ENCODE data around the gene GUCY2C. TPM values are rescaled to one million over a fixed set of nuclear protein-coding genes. Genes with fewer than 3 reads are reported as not detected.

The GUCY2C gene
- total RNA-seq, 1 experiment from 2014 or later, result not detected

DNA sequence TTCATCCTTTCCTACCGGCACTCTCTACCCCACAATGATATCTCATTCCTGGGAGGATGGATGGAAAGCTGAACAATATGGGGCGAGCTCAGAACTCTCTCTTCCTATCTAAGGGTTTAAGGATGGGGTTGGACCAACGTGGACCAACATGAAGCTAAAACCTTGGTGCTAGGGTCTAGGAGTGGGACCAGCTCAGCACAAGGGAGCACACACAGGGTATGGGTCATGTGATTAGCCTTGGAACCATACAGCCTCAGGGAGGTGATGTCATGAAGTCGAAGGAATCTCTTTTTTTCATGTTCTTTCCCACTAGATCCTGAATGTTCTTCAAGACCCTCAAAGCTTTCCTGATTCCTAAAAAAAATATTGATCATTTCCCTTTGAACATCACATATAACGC lies 3.3 kb downstream of the GUCY2C start:
- Histone ChIP-seq H3K4me2 (ENCODE audit: low read length) (no peak overlapping the region), H3F3A (ENCODE audit: low read length, unreplicated experiment) (no peaks in the 10 kb centered on the region), H3K9me3 (ENCODE audit: low read length) (no peaks in the 10 kb centered on the region), H3K79me2 (ENCODE audit: low read length) (no peaks in the 10 kb centered on the region), H3K4me1 (ENCODE audit: insufficient read depth, low read length) (no peaks in the 10 kb centered on the region), H3K4me3 (ENCODE audit: low read length) (no peak overlapping the region), H3K27me3 (ENCODE audit: low read length) (peaks cover 9% of the 10 kb centered on the region; the same call in 1 of the 2 replicates), H3K27ac (ENCODE audit: low read length) (no peak overlapping the region), H4K20me1 (ENCODE audit: low read length) (no peaks in the 10 kb centered on the region), H2AFZ (ENCODE audit: low read length) (no peak overlapping the region), H3K36me3 (ENCODE audit: low read depth, low read length) (no peaks in the 10 kb centered on the region), H3K9ac (ENCODE audit: low read length) (no peak overlapping the region), H3K9me2 (replicated peaks; ENCODE audit: low read length) (no peaks in the 10 kb centered on the region)
- POLR2A ChIA-PET (ENCODE audit: unreplicated experiment), result no interaction called here
- CTCF ChIA-PET, result no interaction called here
- intact Hi-C loops (cut with micrococcal nuclease), result no loop called here
- no peak for ATAC-seq
- TF ChIP-seq EZH2phosphoT487 (IDR thresholded peaks at IDR 0.05; ENCODE audit: borderline replicate concordance, low read length) (no peak), EZH2 (IDR thresholded peaks at IDR 0.05; ENCODE audit: low read length, unreplicated experiment) (no peak)
- TF ChIP-seq, protein P1, sequence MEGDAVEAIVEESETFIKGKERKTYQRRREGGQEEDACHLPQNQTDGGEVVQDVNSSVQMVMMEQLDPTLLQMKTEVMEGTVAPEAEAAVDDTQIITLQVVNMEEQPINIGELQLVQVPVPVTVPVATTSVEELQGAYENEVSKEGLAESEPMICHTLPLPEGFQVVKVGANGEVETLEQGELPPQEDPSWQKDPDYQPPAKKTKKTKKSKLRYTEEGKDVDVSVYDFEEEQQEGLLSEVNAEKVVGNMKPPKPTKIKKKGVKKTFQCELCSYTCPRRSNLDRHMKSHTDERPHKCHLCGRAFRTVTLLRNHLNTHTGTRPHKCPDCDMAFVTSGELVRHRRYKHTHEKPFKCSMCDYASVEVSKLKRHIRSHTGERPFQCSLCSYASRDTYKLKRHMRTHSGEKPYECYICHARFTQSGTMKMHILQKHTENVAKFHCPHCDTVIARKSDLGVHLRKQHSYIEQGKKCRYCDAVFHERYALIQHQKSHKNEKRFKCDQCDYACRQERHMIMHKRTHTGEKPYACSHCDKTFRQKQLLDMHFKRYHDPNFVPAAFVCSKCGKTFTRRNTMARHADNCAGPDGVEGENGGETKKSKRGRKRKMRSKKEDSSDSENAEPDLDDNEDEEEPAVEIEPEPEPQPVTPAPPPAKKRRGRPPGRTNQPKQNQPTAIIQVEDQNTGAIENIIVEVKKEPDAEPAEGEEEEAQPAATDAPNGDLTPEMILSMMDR (conservative IDR thresholded peaks at IDR 0.05; ENCODE audit: low read depth, low read length), result no peak
- DNase-seq, result no peak
- no TSS peak for BruUV-seq (replicated peaks)

DNA sequence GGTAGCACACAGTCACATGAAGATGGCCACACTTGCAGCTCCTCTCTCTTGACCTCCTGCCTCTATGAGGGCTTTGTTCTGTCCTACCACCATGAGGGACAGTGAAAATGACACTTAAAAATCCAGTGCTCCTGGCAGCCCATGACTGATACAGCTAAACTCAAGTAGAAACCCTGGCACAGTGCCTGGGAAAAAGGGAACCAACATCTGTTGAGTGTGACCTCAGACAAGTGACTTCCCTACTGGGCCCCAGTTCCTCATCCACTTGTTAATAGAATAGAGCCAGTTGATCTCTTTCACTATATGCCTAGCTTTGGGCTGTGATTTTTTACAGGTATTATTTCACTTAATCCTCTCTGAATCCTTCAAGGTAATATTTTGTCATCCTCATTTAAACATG lies 4.8 kb downstream of the GUCY2C start:
- H3K4me3 ChIP-seq (ENCODE audit: low read length), result no peak overlapping the region
- H3K9me3 ChIP-seq (ENCODE audit: low read length), result no peaks in the 10 kb centered on the region
- ChIA-PET POLR2A (ENCODE audit: unreplicated experiment) (no interaction called here), CTCF (no interaction called here)
- no peaks in the 10 kb centered on the region for H3K36me3 ChIP-seq (ENCODE audit: low read depth, low read length)
- no peaks in the 10 kb centered on the region for H3K79me2 ChIP-seq (ENCODE audit: low read length)
- TF ChIP-seq, protein P1 (conservative IDR thresholded peaks at IDR 0.05; ENCODE audit: low read depth, low read length), result no peak
- no peak for TF ChIP-seq EZH2phosphoT487 (IDR thresholded peaks at IDR 0.05; ENCODE audit: borderline replicate concordance, low read length)
- no peak for TF ChIP-seq EZH2 (IDR thresholded peaks at IDR 0.05; ENCODE audit: low read length, unreplicated experiment)
- no TSS peak for BruUV-seq (replicated peaks)
- DNase-seq (no peak), ATAC-seq (no peak)
- no peaks in the 10 kb centered on the region for H3K9me2 ChIP-seq (replicated peaks; ENCODE audit: low read length)
- peaks cover 9% of the 10 kb centered on the region; the same call in 1 of the 2 replicates for H3K27me3 ChIP-seq (ENCODE audit: low read length)
- no peak overlapping the region for H3K27ac ChIP-seq (ENCODE audit: low read length)
- no peak overlapping the region for H3K9ac ChIP-seq (ENCODE audit: low read length)
- H2AFZ ChIP-seq (ENCODE audit: low read length), result no peak overlapping the region
- H3K4me2 ChIP-seq (ENCODE audit: low read length), result no peak overlapping the region
- no peaks in the 10 kb centered on the region for H4K20me1 ChIP-seq (ENCODE audit: low read length)
- intact Hi-C loops (cut with micrococcal nuclease), result no loop called here
- H3K4me1 ChIP-seq (ENCODE audit: insufficient read depth, low read length), result no peaks in the 10 kb centered on the region
- no peaks in the 10 kb centered on the region for H3F3A ChIP-seq (ENCODE audit: low read length, unreplicated experiment)

DNA sequence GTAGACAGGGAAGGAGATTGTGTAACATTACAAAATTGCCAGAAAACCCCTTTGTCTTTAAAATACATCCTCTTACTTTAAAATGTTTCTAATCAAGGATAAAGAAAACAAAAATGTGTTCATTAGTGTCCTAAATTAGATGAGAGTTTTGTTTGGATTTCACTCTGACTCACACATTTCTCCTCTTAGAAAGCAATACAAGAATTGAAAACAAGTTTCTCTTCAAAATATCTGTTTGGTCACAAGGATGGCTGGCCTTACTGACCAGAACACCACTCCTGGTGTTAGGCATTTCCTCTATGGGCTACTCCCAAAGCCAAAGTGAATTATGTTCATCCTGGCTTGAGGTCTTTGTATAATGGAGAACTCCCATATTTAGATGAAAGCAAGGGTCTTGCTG lies 6.4 kb downstream of the GUCY2C start:
- intact Hi-C loops (cut with micrococcal nuclease), result no loop called here
- Histone ChIP-seq H3K4me1 (ENCODE audit: insufficient read depth, low read length) (no peaks in the 10 kb centered on the region), H3K27me3 (ENCODE audit: low read length) (peaks cover 14% of the 10 kb centered on the region; the same call in 1 of the 2 replicates), H3K4me3 (ENCODE audit: low read length) (no peak overlapping the region), H3K4me2 (ENCODE audit: low read length) (no peak overlapping the region), H3K9me2 (replicated peaks; ENCODE audit: low read length) (no peaks in the 10 kb centered on the region), H3F3A (ENCODE audit: low read length, unreplicated experiment) (no peaks in the 10 kb centered on the region), H3K79me2 (ENCODE audit: low read length) (no peaks in the 10 kb centered on the region), H4K20me1 (ENCODE audit: low read length) (no peaks in the 10 kb centered on the region), H3K27ac (ENCODE audit: low read length) (no peak overlapping the region), H3K9me3 (ENCODE audit: low read length) (no peaks in the 10 kb centered on the region), H2AFZ (ENCODE audit: low read length) (no peak overlapping the region), H3K9ac (ENCODE audit: low read length) (no peak overlapping the region), H3K36me3 (ENCODE audit: low read depth, low read length) (no peaks in the 10 kb centered on the region)
- BruUV-seq (replicated peaks), result no TSS peak
- CTCF ChIA-PET, result no interaction called here
- no peak for ATAC-seq
- POLR2A ChIA-PET (ENCODE audit: unreplicated experiment), result no interaction called here
- DNase-seq, result no peak
- TF ChIP-seq, protein P1 (conservative IDR thresholded peaks at IDR 0.05; ENCODE audit: low read depth, low read length), result no peak
- TF ChIP-seq EZH2phosphoT487 (IDR thresholded peaks at IDR 0.05; ENCODE audit: borderline replicate concordance, low read length) (no peak), EZH2 (IDR thresholded peaks at IDR 0.05; ENCODE audit: low read length, unreplicated experiment) (no peak)
